GM21529 (cell line): Measurements from ENCODE around the gene GLRA3.
"Not testable (repeated sequence)": the region's sequence is repeated elsewhere in the genome, so short reads cannot be mapped to it uniquely, and the experiment has no call there.

Source experiments
- ATAC-seq: cut with Tn5 transposase; IDR thresholded peaks from one replicate; pipeline ENCODE4 v1.9.1; 2021; ENCODE audit not compliant: unreplicated experiment

The GLRA3 gene

DNA sequence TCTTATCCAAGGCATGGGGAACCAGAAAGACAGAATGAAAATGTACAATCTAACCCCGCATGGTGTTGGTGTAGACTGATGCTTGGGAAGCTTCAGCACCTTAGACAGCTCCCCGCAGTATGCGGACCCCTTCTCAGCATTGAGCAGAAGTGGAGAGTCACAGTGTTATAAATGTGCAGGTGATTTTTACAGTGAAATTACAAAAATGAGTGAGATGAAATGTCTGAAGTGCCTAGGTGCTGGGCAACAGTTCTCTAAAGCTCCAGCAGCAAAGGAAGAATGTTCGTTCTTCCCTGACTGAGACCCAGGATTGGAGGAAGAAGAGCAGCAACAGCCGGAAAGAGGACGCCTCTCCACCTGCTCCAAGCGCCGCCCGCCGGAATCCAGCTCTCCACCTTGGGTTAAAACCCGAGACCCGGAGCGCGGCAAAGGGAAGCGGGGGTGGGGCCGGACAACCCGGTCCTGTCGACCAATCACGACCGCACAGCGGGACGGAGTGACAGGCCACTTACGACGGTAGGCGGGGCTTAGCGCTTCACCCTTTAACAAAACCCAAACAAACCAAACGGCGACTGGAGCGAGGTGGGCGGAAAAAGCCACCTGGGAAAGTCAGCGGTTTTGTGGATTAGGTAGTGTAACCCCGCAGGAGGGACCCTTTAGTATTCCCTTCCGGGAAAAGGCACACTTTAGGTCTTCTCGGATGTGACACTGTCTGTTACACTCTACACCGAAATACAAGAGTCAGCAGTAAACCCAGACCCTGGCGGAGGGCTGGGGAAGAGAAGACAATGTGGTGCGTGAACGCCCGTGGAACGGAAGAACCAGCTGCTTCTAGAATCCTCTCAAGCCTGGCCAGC is at the start of gene GLRA3:
TSS of gene GLRA3 (minus strand) at position 403 of the 857 bp plus-strand sequence. CDS start 436 bp downstream, outside the sequence.
- ATAC-seq = peak; percentile 73

DNA sequence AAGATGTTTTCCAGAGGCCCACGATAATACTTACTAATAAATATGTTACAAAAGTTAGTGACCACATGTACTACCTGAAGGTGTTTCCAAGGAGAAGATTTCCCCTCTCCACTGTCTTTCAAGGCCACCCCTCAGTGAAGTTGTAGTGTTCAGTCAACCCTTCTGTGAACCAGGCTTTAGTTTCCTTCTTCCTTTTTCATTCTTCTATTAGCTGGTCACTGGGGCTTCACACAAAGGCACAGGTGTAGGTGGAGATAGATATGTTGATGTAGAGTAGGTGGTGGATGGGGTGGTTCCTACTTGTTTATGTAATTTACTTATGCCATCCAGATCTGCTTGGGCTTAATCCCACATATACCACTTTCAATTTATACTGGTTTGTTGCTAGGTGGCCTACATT is 45.9 kb upstream of the GLRA3 start:
- no peak for ATAC-seq

DNA sequence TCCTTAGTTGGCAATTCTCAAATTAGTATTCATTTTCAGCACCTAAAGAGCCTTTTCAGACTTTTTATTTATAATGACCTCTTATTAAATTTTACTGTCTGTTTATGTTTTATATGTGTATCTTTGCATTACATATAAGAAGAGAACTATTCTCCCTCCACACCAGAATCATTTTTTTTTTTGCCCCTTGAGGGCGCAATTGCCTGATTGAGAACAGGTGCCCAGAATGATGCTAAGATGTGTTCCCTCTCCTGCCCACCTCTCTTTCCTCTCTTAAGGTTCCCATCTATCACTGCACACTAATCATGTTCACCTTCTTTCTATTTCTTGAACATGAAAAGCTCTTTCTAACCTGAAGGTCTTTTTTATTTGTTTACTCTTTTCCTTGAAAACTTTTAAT is 44.9 kb upstream of the GLRA3 start:
- peak; percentile 46 for ATAC-seq

DNA sequence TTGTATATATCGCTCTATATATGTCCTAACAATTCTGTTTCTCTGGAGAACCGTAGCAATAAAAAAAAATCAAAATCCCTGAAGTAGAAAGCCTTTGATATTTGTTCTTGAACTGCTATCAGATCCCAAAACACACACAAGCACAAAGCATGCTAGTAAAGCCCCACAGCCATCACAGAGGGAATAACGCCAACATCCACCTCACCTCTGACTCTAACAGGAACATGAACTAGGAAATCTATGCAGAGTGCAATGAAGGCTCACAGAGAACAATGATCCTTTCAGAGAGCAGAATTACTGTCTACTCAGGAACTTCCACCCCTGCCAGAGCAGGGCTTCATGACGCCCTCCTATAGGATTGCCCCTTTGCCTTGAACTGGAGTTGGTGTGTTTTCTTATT is 44.1 kb upstream of the GLRA3 start:
- ATAC-seq = not testable (repeated sequence)

DNA sequence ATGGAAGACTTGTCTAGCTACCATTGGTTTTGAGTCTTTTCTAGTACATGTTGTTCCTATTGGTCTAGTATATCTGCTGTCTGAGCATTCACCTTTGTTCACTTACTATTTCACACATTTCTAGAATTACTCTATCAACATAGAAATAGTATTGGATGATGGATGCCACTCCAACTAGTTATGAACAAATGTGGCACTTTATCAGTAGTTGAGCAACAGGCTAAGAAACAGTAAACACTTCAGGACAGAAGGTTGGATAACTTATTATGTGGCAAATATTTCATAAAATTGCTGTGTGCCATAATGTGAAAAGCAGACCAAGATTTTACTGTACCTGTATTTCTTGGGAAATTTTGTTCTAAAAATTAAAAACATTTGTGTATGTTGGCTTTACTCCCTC is 42.4 kb upstream of the GLRA3 start:
- no peak for ATAC-seq

DNA sequence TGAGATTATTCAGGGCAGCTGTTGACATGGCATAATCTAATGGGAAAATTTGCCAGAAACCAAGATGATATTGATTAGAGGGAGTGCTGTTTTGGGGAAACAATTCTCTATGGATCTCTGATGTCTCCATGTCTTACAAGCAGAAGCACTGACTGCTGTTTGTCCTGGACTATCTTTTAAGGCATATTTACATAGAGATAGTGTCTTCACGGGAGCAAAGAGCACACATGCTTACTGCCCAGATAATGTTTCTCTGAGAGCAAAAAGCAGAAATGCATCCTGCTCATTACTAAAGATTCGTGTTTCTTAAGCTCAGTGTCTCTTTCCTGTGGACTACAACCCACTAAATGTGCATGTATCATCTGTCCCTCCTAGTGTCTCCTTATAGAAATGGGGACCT is 41.3 kb upstream of the GLRA3 start:
- no peak for ATAC-seq

DNA sequence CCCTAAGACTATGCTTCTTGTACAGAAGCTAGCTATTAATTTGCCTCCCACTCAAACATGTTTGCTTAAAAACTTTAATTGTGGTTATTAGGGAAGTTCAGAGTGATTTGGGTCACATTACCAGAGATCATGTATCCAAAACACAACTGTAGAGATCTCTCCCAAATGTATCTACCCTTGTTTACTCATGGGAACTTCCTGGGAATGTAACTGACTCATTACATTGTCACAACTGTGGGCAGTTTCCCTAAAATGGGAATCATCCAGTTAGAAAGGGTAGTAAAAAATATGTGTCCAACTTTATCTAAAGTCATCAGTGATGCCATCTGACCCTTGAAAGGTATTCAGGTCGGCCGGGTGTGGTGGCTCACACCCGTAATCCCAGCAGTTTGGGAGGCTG is 40.3 kb upstream of the GLRA3 start:
- no peak for ATAC-seq

DNA sequence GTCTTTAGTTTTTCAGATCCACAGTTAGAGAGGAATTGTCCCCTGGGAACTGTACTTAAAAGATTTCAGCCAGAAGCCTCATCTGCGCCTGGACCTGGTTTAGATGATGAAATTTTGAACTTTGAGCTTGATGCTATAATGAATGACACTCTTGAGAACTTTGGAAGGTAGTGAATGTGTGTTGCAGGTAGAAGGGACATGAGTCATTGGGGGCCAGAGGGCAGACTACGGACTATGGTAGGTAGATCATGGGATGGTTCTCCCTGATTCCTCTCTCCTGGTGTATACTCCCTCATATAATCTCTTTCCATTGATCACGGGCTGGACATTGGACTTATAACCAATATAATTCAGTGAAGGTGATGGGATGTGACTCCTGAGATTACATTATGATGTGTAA is 38.9 kb upstream of the GLRA3 start:
- no peak for ATAC-seq

DNA sequence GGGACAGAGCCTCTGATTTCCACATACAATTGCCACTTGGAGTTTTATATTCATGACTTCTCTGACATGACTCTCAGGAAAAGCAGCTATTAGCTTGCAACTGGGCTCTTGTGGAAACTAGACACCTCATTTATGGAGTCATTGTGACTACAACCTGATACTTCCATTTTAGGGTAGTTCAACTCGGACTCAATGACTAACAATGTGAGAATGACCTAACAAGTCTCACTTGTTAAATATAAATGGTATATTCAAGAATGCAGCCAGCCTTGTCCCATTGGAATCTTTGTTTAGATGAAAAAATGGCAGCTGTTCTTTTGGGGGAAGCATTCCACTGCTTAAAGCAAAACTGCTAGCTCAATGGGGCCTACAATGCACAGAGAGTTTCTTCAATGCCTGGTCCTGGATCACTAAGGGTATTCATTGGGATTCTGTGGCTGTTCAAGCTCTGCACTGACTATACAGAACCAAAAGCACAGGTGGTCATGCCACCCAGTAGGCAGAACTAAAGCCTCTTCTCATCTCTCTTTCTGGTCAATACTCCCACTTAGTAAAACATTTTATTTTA is 36.5 kb upstream of the GLRA3 start:
- ATAC-seq = no peak

DNA sequence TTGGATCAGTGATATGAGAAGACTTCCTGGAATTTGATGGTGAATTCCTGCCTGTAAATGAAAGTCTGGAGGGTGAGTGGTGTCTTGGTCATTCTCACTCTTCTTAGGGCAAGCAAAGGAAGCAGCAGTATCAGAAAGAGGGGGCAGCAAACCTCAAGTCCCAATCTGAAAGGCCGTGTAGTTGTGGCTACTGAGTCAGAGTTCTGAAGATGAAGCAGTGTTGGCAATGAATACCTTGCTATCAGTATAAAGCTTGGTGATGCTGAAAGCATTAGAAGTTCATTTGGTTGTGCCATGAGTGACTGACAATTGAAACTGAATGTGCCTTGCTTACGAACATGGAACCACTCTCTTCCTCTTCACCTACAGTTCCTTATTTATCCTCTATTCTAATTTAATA is 35.0 kb upstream of the GLRA3 start:
- ATAC-seq = no peak

DNA sequence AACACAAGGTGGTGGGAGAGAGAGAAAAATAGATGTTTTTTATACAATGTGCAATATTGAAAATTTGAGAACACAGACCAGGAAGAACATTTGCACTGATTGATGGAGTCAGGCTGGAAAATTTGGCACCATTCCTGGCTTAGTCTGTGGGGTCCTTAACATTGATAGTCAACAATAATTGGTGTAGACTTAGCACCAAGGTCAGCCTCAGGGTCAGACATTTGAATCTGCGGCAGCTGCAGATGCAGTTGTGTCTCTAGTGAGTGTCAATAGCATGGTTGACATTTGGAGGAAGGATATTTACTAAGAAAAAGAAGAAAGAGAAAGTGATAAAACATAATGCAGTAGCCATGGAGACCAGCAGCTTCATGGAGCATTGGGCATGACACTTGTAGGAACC is 31.5 kb upstream of the GLRA3 start:
- no peak for ATAC-seq

DNA sequence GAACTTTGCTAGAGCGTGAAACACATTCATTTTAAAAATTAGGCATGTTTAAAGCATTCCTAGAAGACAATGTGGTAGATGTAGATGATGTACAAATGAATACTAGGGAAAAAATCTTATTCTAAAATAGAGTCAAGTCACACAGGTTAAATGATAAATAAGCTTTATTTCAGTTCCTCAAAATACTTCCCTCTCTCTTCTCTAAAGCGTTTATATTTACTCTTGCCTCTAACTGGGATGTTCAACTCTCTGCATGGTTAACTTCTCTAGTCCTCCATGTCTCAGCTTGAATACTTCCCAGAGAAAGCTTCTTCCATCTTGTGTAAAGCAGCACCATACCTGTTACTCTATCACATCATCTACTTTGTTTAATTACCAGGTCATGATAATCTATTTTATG is 30.9 kb upstream of the GLRA3 start:
- ATAC-seq = no peak

DNA sequence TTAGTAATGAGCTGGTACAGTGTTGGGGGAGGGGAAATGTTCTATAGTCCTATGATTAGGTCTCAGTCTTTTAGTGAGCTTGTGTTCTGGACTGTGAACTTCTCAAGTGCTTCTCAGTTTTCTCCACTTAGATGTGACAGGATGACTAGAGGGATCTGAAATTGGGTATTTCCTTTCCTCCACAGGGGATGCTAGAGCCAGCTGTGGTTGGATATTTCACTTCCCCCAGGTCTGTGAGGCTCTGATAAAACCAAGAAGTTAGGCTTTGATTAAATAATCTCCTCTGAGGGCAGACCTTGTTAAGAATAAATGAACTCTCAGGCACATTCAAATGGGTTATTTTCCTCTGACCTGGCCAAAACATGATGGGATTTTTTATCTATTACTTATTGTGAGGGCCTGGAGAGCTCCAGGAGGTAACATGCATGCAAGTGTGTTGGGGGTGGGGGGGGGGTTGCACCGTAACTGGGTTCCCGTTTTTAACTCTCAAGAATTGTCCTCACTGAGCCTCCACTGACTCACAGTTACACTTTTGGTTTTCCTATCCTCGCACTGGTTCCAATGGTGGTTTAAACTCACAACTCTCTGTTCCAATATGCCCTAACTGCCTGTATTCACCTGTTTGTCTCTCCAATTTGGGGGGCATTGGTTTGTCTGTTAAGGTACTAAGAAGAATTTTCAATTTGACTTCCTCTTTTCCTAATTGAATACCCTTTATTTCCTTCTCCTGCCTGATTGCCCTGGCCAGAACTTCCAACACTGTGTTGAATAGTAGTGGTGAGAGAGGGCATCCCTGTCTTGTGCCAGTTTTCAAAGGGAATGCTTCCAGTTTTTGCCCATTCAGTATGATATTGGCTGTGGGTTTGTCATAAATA is 28.1 kb upstream of the GLRA3 start:
- no peak for ATAC-seq

DNA sequence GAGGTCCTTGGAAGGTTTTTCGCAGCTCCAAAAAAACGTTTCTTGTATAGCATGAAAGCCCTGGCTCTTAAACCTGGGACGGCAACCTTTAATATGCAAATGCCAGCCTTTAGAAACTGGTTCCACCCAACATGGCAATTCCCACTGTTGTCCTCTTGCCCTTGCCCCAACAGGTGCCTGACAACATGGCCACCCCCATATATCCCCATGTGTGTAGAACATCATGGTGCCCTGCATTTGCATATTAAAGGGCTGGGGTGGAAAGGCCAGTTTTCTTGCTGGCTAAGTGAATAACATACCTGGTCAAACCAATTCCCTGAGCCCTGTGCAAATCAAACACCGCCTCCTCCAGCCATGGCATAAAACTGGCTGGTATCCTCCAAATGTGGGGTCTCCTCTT is 26.0 kb upstream of the GLRA3 start:
- no peak for ATAC-seq

DNA sequence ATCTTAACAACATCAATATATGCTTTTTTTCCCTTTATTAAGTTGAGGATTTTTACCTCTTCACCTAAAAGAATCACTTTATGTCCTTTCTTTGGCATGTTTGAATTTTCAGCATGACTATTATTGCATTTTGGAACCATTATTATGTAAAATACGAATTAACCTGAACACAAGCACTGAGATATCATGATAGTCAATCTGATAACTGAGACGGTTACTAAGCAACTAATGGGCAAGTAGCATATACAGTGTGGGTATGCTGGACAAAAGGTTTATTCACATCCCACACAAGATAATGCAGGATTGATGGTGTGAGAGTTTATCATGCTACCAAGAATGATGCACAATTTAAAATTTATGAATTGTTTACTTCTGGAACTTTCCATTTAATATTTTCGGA is 24.6 kb upstream of the GLRA3 start:
- ATAC-seq = no peak

DNA sequence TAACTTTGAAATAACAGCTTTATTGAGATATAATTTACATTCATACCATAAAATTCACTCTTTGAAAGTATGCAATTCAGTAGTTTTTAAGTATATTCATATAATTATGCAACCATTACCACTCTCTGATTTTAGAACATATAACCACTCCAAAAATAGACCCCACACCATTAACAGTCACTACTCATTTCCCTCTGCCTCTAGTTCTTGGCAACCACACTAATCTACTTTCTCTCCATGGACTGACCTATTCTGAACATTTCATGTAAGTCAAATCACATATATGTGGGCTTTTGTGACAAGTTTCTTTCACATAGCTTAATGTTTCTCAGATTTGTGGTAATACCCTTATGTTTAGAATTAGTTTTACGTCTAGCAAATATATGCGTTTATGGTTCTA is 19.5 kb upstream of the GLRA3 start:
- no peak for ATAC-seq

DNA sequence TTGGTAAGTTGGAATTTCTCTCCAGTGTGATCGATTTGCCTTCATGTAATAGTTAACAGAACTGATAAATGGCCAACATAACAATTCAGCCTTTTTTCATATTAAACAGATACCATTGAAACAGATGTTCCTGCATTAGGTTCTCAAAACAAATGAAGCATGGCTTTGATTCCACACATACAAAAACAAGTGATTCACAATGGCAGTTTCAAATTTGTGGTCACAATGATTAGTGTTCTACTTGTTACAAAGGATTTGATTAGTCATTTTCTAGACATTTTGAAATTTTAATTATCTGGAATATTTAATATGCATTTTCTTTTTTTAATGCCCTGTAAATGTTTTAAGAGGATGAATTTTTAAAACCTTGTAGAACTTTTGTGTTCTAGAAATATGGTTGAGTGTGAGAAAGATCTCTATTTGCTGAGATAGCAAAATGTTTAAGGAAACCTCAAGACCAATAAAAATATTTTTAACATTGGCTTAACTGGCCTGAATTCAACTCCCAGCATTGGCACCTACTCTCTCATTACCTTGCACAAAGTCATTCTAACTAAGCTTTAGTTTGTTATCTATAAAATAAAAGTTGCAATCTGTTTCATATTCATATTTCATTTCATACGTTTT is 18.9 kb upstream of the GLRA3 start:
- no peak for ATAC-seq

DNA sequence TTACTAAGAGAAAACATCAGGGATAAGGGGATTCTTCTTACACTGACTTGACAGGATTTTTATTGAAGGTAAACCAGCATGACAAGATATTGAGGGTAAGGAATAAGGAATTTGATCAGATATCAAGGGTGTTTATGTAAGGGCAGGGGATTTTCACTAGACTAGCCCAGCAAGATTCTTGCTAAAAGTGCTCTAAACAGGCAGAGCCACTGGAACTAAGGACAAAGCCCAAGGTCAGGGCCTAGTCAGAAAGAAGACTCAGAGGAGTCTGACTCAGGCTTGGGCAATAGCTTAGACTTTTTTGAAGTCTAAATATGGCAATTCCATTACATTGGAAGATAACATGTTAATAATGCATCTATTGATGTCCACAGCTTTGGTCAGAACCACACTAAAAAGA is 6.5 kb upstream of the GLRA3 start:
- ATAC-seq = no peak

DNA sequence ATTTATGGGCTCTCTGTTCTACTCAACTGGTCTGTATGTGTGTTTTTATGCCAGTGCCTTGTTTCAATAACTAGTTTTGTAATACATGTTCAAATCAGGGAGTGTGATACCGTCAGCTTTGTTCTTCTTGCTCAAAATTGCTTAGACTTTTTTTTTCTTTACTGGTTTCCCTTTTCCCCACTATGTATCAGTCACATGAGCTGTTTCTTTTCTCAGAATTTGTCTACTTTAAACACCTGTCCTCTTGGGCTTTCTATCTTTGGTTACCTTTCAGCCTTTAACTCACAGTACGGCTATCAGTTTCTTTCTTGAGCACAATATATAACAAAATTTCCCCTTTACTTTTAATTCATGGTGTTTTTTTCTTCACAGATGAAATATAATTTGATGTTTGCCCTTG is 5.4 kb upstream of the GLRA3 start:
- no peak for ATAC-seq

DNA sequence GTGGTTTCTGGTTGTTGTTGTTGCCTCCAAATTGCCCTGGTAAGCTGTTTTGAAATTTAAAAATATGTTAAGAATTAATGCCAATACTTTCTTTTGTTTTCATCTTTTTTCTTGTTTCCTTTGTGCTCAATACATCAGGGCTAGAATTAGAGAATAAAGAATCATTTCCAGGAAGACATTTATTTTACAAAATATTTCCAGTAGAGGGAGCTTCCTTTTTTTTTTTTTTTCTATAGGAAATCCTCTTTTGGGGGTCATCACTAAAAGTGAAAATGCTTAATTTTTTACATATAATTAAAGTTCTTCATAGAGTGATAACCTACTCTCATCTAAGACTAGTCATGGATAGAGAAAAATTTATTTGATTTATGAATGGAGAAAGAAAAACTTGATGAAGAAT is 2.4 kb downstream of the GLRA3 start:
- ATAC-seq = no peak

DNA sequence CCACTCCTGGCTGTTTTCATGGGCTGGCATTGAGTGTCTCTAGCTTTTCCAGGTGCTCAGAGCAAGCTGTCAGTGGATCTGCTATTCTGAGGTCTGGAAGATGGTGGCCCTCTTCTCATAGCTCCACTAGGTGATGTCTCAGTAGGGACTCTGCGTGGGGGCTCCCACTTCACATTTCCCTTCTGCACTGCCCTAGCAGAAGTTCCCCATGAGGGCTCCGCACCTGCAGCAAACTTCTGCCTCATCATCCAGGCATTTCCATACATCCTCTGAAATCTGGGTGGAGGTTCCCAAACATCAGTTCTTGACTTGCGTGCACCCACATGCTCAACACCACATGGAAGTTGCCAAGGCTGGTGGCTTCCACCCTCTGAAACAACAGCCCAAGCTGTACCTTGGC is 13.8 kb downstream of the GLRA3 start:
- no peak for ATAC-seq
